ENCODE data around the gene HTR3B. TPM values are rescaled to one million over a fixed set of nuclear protein-coding genes. Genes with fewer than 3 reads are reported as not detected.

The HTR3B gene
- total RNA-seq, 1 donor from 2014 or later, result not detected

GRCh38 chr11:113881856-113882255, 22.7 kb upstream of the HTR3B start:
- Mint-ChIP-seq H3K9me3 (ENCODE audit: unreplicated experiment) (peaks cover 1% of the 10 kb centered on the region), H3K27ac (ENCODE audit: unreplicated experiment) (no peak overlapping the region), H3K27me3 (ENCODE audit: unreplicated experiment) (peaks cover 7% of the 10 kb centered on the region), H3K36me3 (ENCODE audit: unreplicated experiment) (no peaks in the 10 kb centered on the region), H3K4me1 (ENCODE audit: low read depth, unreplicated experiment) (peaks cover 9% of the 10 kb centered on the region), H3K4me3 (ENCODE audit: unreplicated experiment) (no peak overlapping the region)
- no peak for TF ChIP-seq CTCF (IDR thresholded peaks at IDR 0.05; ENCODE audit: partially characterized antibody, unreplicated experiment)
- DNase-seq, result no peak

- no peaks in the 10 kb centered on the region for H3K36me3 Mint-ChIP-seq (ENCODE audit: unreplicated experiment)
- peaks cover 7% of the 10 kb centered on the region for H3K27me3 Mint-ChIP-seq (ENCODE audit: unreplicated experiment)
- H3K4me3 Mint-ChIP-seq (ENCODE audit: unreplicated experiment), result no peak overlapping the region
- no peak overlapping the region for H3K27ac Mint-ChIP-seq (ENCODE audit: unreplicated experiment)
- H3K9me3 Mint-ChIP-seq (ENCODE audit: unreplicated experiment), result no peaks in the 10 kb centered on the region
- no peak for TF ChIP-seq CTCF (IDR thresholded peaks at IDR 0.05; ENCODE audit: partially characterized antibody, unreplicated experiment)
- H3K4me1 Mint-ChIP-seq (ENCODE audit: low read depth, unreplicated experiment), result peaks cover 10% of the 10 kb centered on the region
- no peak for DNase-seq
Observed at GRCh38 chr11:113884361-113884836, 20.2 kb upstream of the HTR3B start.

GRCh38 chr11:113885897-113886296, 18.7 kb upstream of the HTR3B start:
- peaks cover 4% of the 10 kb centered on the region for H3K27me3 Mint-ChIP-seq (ENCODE audit: unreplicated experiment)
- H3K9me3 Mint-ChIP-seq (ENCODE audit: unreplicated experiment), result no peaks in the 10 kb centered on the region
- no peaks in the 10 kb centered on the region for H3K36me3 Mint-ChIP-seq (ENCODE audit: unreplicated experiment)
- peaks cover 10% of the 10 kb centered on the region for H3K4me1 Mint-ChIP-seq (ENCODE audit: low read depth, unreplicated experiment)
- no peak for DNase-seq
- no peak overlapping the region for H3K4me3 Mint-ChIP-seq (ENCODE audit: unreplicated experiment)
- H3K27ac Mint-ChIP-seq (ENCODE audit: unreplicated experiment), result no peak overlapping the region
- TF ChIP-seq CTCF (IDR thresholded peaks at IDR 0.05; ENCODE audit: partially characterized antibody, unreplicated experiment), result no peak

- no peak for DNase-seq
- H3K27ac Mint-ChIP-seq (ENCODE audit: unreplicated experiment), result no peak overlapping the region
- H3K4me3 Mint-ChIP-seq (ENCODE audit: unreplicated experiment), result no peak overlapping the region
- H3K36me3 Mint-ChIP-seq (ENCODE audit: unreplicated experiment), result no peaks in the 10 kb centered on the region
- no peaks in the 10 kb centered on the region for H3K27me3 Mint-ChIP-seq (ENCODE audit: unreplicated experiment)
- no peaks in the 10 kb centered on the region for H3K9me3 Mint-ChIP-seq (ENCODE audit: unreplicated experiment)
- TF ChIP-seq CTCF (IDR thresholded peaks at IDR 0.05; ENCODE audit: partially characterized antibody, unreplicated experiment), result no peak
- H3K4me1 Mint-ChIP-seq (ENCODE audit: low read depth, unreplicated experiment), result peaks cover 7% of the 10 kb centered on the region
Observed at GRCh38 chr11:113888848-113889247, 15.7 kb upstream of the HTR3B start.

- no peaks in the 10 kb centered on the region for H3K36me3 Mint-ChIP-seq (ENCODE audit: unreplicated experiment)
- H3K27me3 Mint-ChIP-seq (ENCODE audit: unreplicated experiment), result no peaks in the 10 kb centered on the region
- DNase-seq, result no peak
- no peak for TF ChIP-seq CTCF (IDR thresholded peaks at IDR 0.05; ENCODE audit: partially characterized antibody, unreplicated experiment)
- no peak overlapping the region for H3K27ac Mint-ChIP-seq (ENCODE audit: unreplicated experiment)
- no peak overlapping the region for H3K4me3 Mint-ChIP-seq (ENCODE audit: unreplicated experiment)
- no peaks in the 10 kb centered on the region for H3K9me3 Mint-ChIP-seq (ENCODE audit: unreplicated experiment)
- H3K4me1 Mint-ChIP-seq (ENCODE audit: low read depth, unreplicated experiment), result peaks cover 16% of the 10 kb centered on the region
Observed at GRCh38 chr11:113894421-113894996, 10.1 kb upstream of the HTR3B start.

All from glutamatergic neuron (in vitro differentiated cells).